GM23248 (cell line): ENCODE results near the gene AP3D1. TPM values are rescaled to one million over a fixed set of nuclear protein-coding genes. Genes with fewer than 3 reads are reported as not detected.

Experiments used
- DNase-seq: peaks from one replicate; pipeline ENCODE4 v3.0.0-alpha.2; 2015
- H2AFZ ChIP-seq: fragments of 200-600 bp; sonication (generic); 2 replicates; pipeline ENCODE4 v1.6.1; 2016; ENCODE audit warnings: antibody characterized with exemption
- H3F3A ChIP-seq: fragments of 200-600 bp; sonication (generic); 2 replicates; pipeline ENCODE4 v1.6.1; 2016; ENCODE audit warnings: mild to moderate bottlenecking, antibody characterized with exemption, mixed run types; ENCODE audit not compliant: insufficient read depth
- H3K27ac ChIP-seq: fragments of 200-600 bp; sonication (generic); 2 replicates; pipeline ENCODE4 v1.5.1; 2016; ENCODE audit warnings: mild to moderate bottlenecking
- H3K27me3 ChIP-seq: fragments of 200-600 bp; sonication (generic); replicated peaks from 2 replicates; pipeline ENCODE4 v1.6.1; 2016; ENCODE audit warnings: mild to moderate bottlenecking; ENCODE audit not compliant: insufficient read depth
- H3K36me3 ChIP-seq: fragments of 200-600 bp; sonication (generic); 2 replicates; pipeline ENCODE4 v1.6.1; 2016; ENCODE audit warnings: low read depth, mild to moderate bottlenecking
- H3K4me1 ChIP-seq: fragments of 200-600 bp; sonication (generic); 2 replicates; pipeline ENCODE4 v1.6.1; 2016; ENCODE audit warnings: mild to moderate bottlenecking; ENCODE audit not compliant: insufficient read depth
- H3K4me2 ChIP-seq: fragments of 200-600 bp; sonication (generic); one replicate; pipeline ENCODE4 v1.6.1; 2016; ENCODE audit warnings: mild to moderate bottlenecking; ENCODE audit not compliant: unreplicated experiment
- H3K4me3 ChIP-seq: fragments of 200-600 bp; sonication (generic); 2 replicates; pipeline ENCODE4 v1.5.1; 2016; ENCODE audit warnings: mild to moderate bottlenecking
- H3K79me2 ChIP-seq: fragments of 200-600 bp; sonication (generic); 2 replicates; pipeline ENCODE4 v1.6.1; 2016; ENCODE audit warnings: mild to moderate bottlenecking; ENCODE audit not compliant: insufficient read depth
- H3K9ac ChIP-seq: fragments of 200-600 bp; sonication (generic); 2 replicates; pipeline ENCODE4 v1.6.1; 2016; ENCODE audit warnings: mild to moderate bottlenecking
- H3K9me2 ChIP-seq: fragments of 200-600 bp; sonication (generic); 2 replicates; pipeline ENCODE4 v1.6.1; 2016; ENCODE audit warnings: mixed run types, mild to moderate bottlenecking, moderate library complexity; ENCODE audit not compliant: insufficient read depth
- H3K9me3 ChIP-seq: fragments of 200-600 bp; sonication (generic); one replicate; pipeline ENCODE4 v1.6.1; 2017; ENCODE audit warnings: low read depth
- H4K20me1 ChIP-seq: fragments of 200-600 bp; sonication (generic); 2 replicates; pipeline ENCODE4 v1.6.0; 2016; ENCODE audit not compliant: insufficient read depth
- EZH2 ChIP-seq: fragments of 200-600 bp; sonication (generic); IDR thresholded peaks from 2 replicates; pipeline ENCODE4 v1.6.1; 2018; ENCODE audit warnings: antibody characterized with exemption, mild to moderate bottlenecking; ENCODE audit not compliant: insufficient read depth, poor library complexity, severe bottlenecking
- EZH2phosphoT487 ChIP-seq: fragments of 200-600 bp; sonication (generic); IDR thresholded peaks from 2 replicates; pipeline ENCODE4 v1.6.1; 2018; ENCODE audit warnings: antibody characterized with exemption, moderate library complexity, mild to moderate bottlenecking, low read depth; ENCODE audit not compliant: insufficient read depth
- WGBS, 2 experiments: methylation state at CpG; one replicate each; pipeline ENCODE4 v1.1.6; 2015 to 2017; ENCODE audit warnings: low lambda C conversion rate in 2 of 2, low coverage in 1 of 2; ENCODE audit errors: missing lambda C conversion rate in 2 of 2; 5-methylcytosine and 5-hydroxymethylcytosine counted together
- in situ Hi-C: fragments of 300-500 bp; cut with MboI; formaldehyde crosslinking; loops from 2 replicates; pipeline ENCODE4 v1.15.0; 2020
- polyA plus RNA-seq: library from polyadenylated mRNA; unstranded; fragments of >200 nt; fragmentation: Nextera tagmentation; extraction: Ambion mirVana; gene quantifications from 2 replicates; pipeline ENCODE4 v1.2.1, GENCODE V29; 2016
- total RNA-seq: library from RNA; depleted of rRNA; stranded (reverse); fragments of >200 nt; shearing (Covaris generic); gene quantifications from 2 replicates; pipeline ENCODE4 v1.2.3, GENCODE V29; 2014

AP3D1 gene
- total and polyA plus RNA-seq, 2 experiments from 2014 or later: 79.0 to 97.6 TPM

- Histone ChIP-seq H3K4me3 (no peak overlapping the region), H3K9me2 (no peaks in the 10 kb centered on the region), H3F3A (no peaks in the 10 kb centered on the region), H3K9ac (no peak overlapping the region), H3K79me2 (peaks cover 46% of the 10 kb centered on the region), H3K36me3 (peaks cover 14% of the 10 kb centered on the region; the same call in 1 of the 2 replicates), H4K20me1 (no peaks in the 10 kb centered on the region), H3K27ac (no peak overlapping the region), H3K27me3 (no peaks in the 10 kb centered on the region), H3K4me2 (no peak overlapping the region), H3K9me3 (no peaks in the 10 kb centered on the region), H3K4me1 (no peaks in the 10 kb centered on the region), H2AFZ (no peak overlapping the region)
- 95 to 96% methylated on average over 29 to 32 of the region's 32 CpGs for WGBS, 2 experiments
- TF ChIP-seq EZH2: no peak
- no peak for TF ChIP-seq EZH2phosphoT487
- no peak for DNase-seq
- in situ Hi-C loops: no loop called here
These were observed 72.1 kb downstream of the AP3D1 start for GRCh38 chr19:2079076-2079864.

GRCh38 chr19:2077833-2078619 lies 73.3 kb downstream of the AP3D1 start:
- H4K20me1 ChIP-seq: no peaks in the 10 kb centered on the region
- no peak overlapping the region for H3K27ac ChIP-seq
- in situ Hi-C loops: no loop called here
- DNase-seq: no peak
- no peaks in the 10 kb centered on the region for H3K27me3 ChIP-seq
- H3K9ac ChIP-seq: no peak overlapping the region
- TF ChIP-seq EZH2phosphoT487 (no peak), EZH2 (no peak)
- WGBS, 2 experiments: 93% methylated on average over 43 to 44 of the region's 44 CpGs
- H3K4me3 ChIP-seq: no peak overlapping the region
- H2AFZ ChIP-seq: no peak overlapping the region
- H3K4me2 ChIP-seq: no peak overlapping the region
- no peaks in the 10 kb centered on the region for H3F3A ChIP-seq
- H3K36me3 ChIP-seq: peaks cover 15% of the 10 kb centered on the region; the same call in 1 of the 2 replicates
- no peaks in the 10 kb centered on the region for H3K9me2 ChIP-seq
- H3K9me3 ChIP-seq: no peaks in the 10 kb centered on the region
- H3K4me1 ChIP-seq: no peaks in the 10 kb centered on the region
- peaks cover 34% of the 10 kb centered on the region for H3K79me2 ChIP-seq

- 93 to 98% methylated on average over 7 of the region's 7 CpGs for WGBS, 2 experiments
- peaks cover 27% of the 10 kb centered on the region for H3K79me2 ChIP-seq
- no peaks in the 10 kb centered on the region for H3F3A ChIP-seq
- no peak for TF ChIP-seq EZH2
- H3K4me3 ChIP-seq: no peak overlapping the region
- H3K4me2 ChIP-seq: no peak overlapping the region
- H3K9ac ChIP-seq: no peak overlapping the region
- H3K27me3 ChIP-seq: no peaks in the 10 kb centered on the region
- H3K4me1 ChIP-seq: no peaks in the 10 kb centered on the region
- H4K20me1 ChIP-seq: no peaks in the 10 kb centered on the region
- in situ Hi-C loops: no loop called here
- H3K36me3 ChIP-seq: peaks cover 22% of the 10 kb centered on the region; the same call in 1 of the 2 replicates
- no peak for DNase-seq
- H3K27ac ChIP-seq: no peak overlapping the region
- H3K9me2 ChIP-seq: no peaks in the 10 kb centered on the region
- H3K9me3 ChIP-seq: no peaks in the 10 kb centered on the region
- no peak overlapping the region for H2AFZ ChIP-seq
These were observed 74.0 kb downstream of the AP3D1 start for GRCh38 chr19:2077398-2077797.

GRCh38 chr19:2076526-2076944 lies 74.8 kb downstream of the AP3D1 start:
- WGBS, 2 experiments: 97 to 98% methylated on average over 31 to 32 of the region's 32 CpGs
- in situ Hi-C loops: no loop called here

More at GRCh38 chr19:2076526-2076944, 74.8 kb downstream of the AP3D1 start:
- Histone ChIP-seq H3K9me2 (no peaks in the 10 kb centered on the region), H3K4me2 (no peak overlapping the region), H3K4me3 (no peak overlapping the region), H3K79me2 (peaks cover 21% of the 10 kb centered on the region), H3K4me1 (no peaks in the 10 kb centered on the region), H2AFZ (no peak overlapping the region), H3K36me3 (peaks cover 27% of the 10 kb centered on the region; the same call in 1 of the 2 replicates), H4K20me1 (no peaks in the 10 kb centered on the region), H3F3A (0 out of 2 replicates have a peak, but pooled peaks cover under 1% of the 10 kb centered on the region), H3K9me3 (no peaks in the 10 kb centered on the region), H3K27me3 (no peaks in the 10 kb centered on the region), H3K9ac (no peak overlapping the region), H3K27ac (no peak overlapping the region)
- TF ChIP-seq EZH2phosphoT487 (no peak), EZH2 (no peak)
- no peak for DNase-seq
